Limb (tissue), 2 donors: ENCODE results near the gene CEP128.

Experiments
- DNase-seq, 2 donors: peaks; one replicate each; pipeline ENCODE4 v3.0.0-alpha.2; 2016; ENCODE audit errors: extremely low spot score in 2 of 2

The CEP128 gene

GRCh38 chr14:80554139-80554538, 387.4 kb downstream of the CEP128 start:
- no peak for DNase-seq

GRCh38 chr14:80549141-80549540, 392.4 kb downstream of the CEP128 start:
- no peak for DNase-seq

- no peak for DNase-seq
These were observed 395.3 kb downstream of the CEP128 start for GRCh38 chr14:80545935-80546854.

- no peak for DNase-seq
These were observed 397.2 kb downstream of the CEP128 start for GRCh38 chr14:80544366-80544765.

- no peak for DNase-seq
These were observed 398.3 kb downstream of the CEP128 start for GRCh38 chr14:80543211-80543610.

GRCh38 chr14:80538633-80539375, 402.7 kb downstream of the CEP128 start:
- DNase-seq = no peak

GRCh38 chr14:80537626-80538025, 403.9 kb downstream of the CEP128 start:
- DNase-seq = no peak

GRCh38 chr14:80536456-80536855, 405.1 kb downstream of the CEP128 start:
- DNase-seq = peak in 1 of 2 donors; percentile 21

GRCh38 chr14:80535171-80535570, 406.4 kb downstream of the CEP128 start:
- DNase-seq = no peak

- no peak for DNase-seq
These were observed 417.9 kb downstream of the CEP128 start for GRCh38 chr14:80523518-80524117.

GRCh38 chr14:80522936-80523335, 418.6 kb downstream of the CEP128 start:
- DNase-seq = no peak

- DNase-seq = no peak
These were observed 419.1 kb downstream of the CEP128 start for GRCh38 chr14:80522411-80522810.

- DNase-seq = no peak
These were observed 420.1 kb downstream of the CEP128 start for GRCh38 chr14:80521456-80521855.

GRCh38 chr14:80519002-80519401, 422.5 kb downstream of the CEP128 start:
- no peak for DNase-seq

GRCh38 chr14:80518173-80518572, 423.4 kb downstream of the CEP128 start:
- DNase-seq = no peak

- DNase-seq = no peak
These were observed 434.2 kb downstream of the CEP128 start for GRCh38 chr14:80507292-80507869.

- DNase-seq = no peak
These were observed 436.8 kb downstream of the CEP128 start for GRCh38 chr14:80504781-80505180.

GRCh38 chr14:80498533-80498932, 443.0 kb downstream of the CEP128 start:
- DNase-seq = no peak

- no peak for DNase-seq
These were observed 445.4 kb downstream of the CEP128 start for GRCh38 chr14:80496090-80496489.

GRCh38 chr14:80494769-80495168, 446.8 kb downstream of the CEP128 start:
- DNase-seq = no peak

GRCh38 chr14:80493620-80494019, 447.9 kb downstream of the CEP128 start:
- no peak for DNase-seq

GRCh38 chr14:80491650-80492049, 449.9 kb downstream of the CEP128 start:
- no peak for DNase-seq
